B cell (primary cell): ENCODE results near the gene PINK1. TPM values are rescaled to one million over a fixed set of nuclear protein-coding genes. Genes with fewer than 3 reads are reported as not detected.

ENCODE experiments used
- ATAC-seq: fragments of 200-7000 bp; cut with Tn5 transposase; one replicate; pipeline ENCODE4 v1.10.0; 2021; ENCODE audit warnings: low read depth, mild to moderate bottlenecking, moderate number of reproducible peaks, moderate library complexity
- CTCF ChIA-PET: fragments of 350-600 bp; sonication (Branson Sonifier 250); formaldehyde crosslinking; loops from one replicate; lab custom pipeline; 2021; ENCODE audit warnings: antibody characterized with exemption, inconsistent platforms; lab: Charles Lee
- POLR2A ChIA-PET: fragments of 350-600 bp; sonication (Branson Sonifier 250); formaldehyde crosslinking; loops from one replicate; lab custom pipeline; 2021; ENCODE audit warnings: antibody characterized with exemption; lab: Charles Lee
- DNase-seq: peaks from one replicate; pipeline ENCODE4 v3.0.0; 2013
- H2AFZ ChIP-seq: 2 replicates; pipeline ENCODE4 v1.6.1; 2012; ENCODE audit warnings: mild to moderate bottlenecking, low read depth, low read length; ENCODE audit not compliant: insufficient read depth, poor library complexity, severe bottlenecking
- H3K27ac ChIP-seq, 2 donors: 1 replicate in 1 of 2; 2 replicates in 1 of 2; pipeline ENCODE4 v1.5.1; 2012 to 2013; ENCODE audit warnings: low read length in 2 of 2, mild to moderate bottlenecking in 2 of 2, moderate library complexity in 1 of 2
- H3K27me3 ChIP-seq, 4 experiments: fragments of 200-600 bp in 1 of 4; sonication (generic) in 1 of 4; replicated peaks in 1 of 4; 1 replicate in 2 of 4; 2 replicates in 2 of 4; pipeline versions ENCODE4 v1.6.1 to v1.7.0; 2013 to 2016; ENCODE audit warnings: low read length in 3 of 4, mild to moderate bottlenecking in 2 of 4, mixed read lengths in 1 of 4, moderate library complexity in 1 of 4; ENCODE audit not compliant: insufficient read depth in 4 of 4, control insufficient read depth in 3 of 4; ENCODE audit errors: control extremely low read depth in 1 of 4
- H3K36me3 ChIP-seq, 2 experiments: replicated peaks in 1 of 2; 1 replicate in 1 of 2; 2 replicates in 1 of 2; pipeline versions ENCODE4 v1.6.1 to v1.7.1; 2013; ENCODE audit warnings: low read length in 1 of 2; ENCODE audit not compliant: insufficient read depth in 2 of 2, control insufficient read depth in 1 of 2; ENCODE audit errors: control extremely low read depth in 1 of 2, extremely low read depth in 1 of 2
- H3K4me1 ChIP-seq, 2 donors: fragments of 200-600 bp in 1 of 2; sonication (generic) in 1 of 2; 1 replicate in 1 of 2; 2 replicates in 1 of 2; pipeline versions ENCODE4 v1.5.1 to v1.6.1; 2013 to 2017; ENCODE audit warnings: low read length in 2 of 2; ENCODE audit not compliant: control insufficient read depth in 2 of 2, insufficient read depth in 2 of 2
- H3K4me2 ChIP-seq: replicated peaks from 2 replicates; pipeline ENCODE3; 2012; ENCODE audit warnings: mild to moderate bottlenecking, low read depth, low read length; ENCODE audit not compliant: poor library complexity, severe bottlenecking
- H3K4me3 ChIP-seq, 5 experiments: fragments of 200-600 bp in 1 of 5; sonication (generic) in 1 of 5; 1 replicate in 3 of 5; 2 replicates in 2 of 5; pipeline versions ENCODE4 v1.5.1 to v1.7.0; 2011 to 2016; ENCODE audit warnings: low read length in 4 of 5, mild to moderate bottlenecking in 4 of 5, low read depth in 2 of 5, control low read depth in 1 of 5, moderate library complexity in 1 of 5; ENCODE audit not compliant: insufficient read depth in 1 of 5; ENCODE audit errors: control extremely low read depth in 1 of 5, extremely low read depth in 1 of 5
- H3K79me2 ChIP-seq: fragments of 200-600 bp; sonication (generic); one replicate; pipeline ENCODE4 v1.6.0; 2016; ENCODE audit warnings: low read length; ENCODE audit not compliant: control insufficient read depth, insufficient read depth
- H3K9ac ChIP-seq: fragments of 200-600 bp; sonication (generic); 2 replicates; pipeline ENCODE4 v1.6.1; 2017; ENCODE audit warnings: mild to moderate bottlenecking, low read length, moderate library complexity
- H3K9me3 ChIP-seq, 3 donors: one replicate each; pipeline versions ENCODE4 v1.6.1 to v1.7.1; 2013; ENCODE audit warnings: low read length in 2 of 3; ENCODE audit not compliant: control insufficient read depth in 2 of 3, insufficient read depth in 1 of 3; ENCODE audit errors: control extremely low read depth in 1 of 3
- H4K20me1 ChIP-seq: 2 replicates; pipeline ENCODE4 v1.6.0; 2012; ENCODE audit warnings: mild to moderate bottlenecking, low read length; ENCODE audit not compliant: insufficient read depth, control insufficient read depth, poor library complexity, severe bottlenecking
- H3K27ac Mint-ChIP-seq: one replicate; pipeline ENCODE4 v1.8.0; 2021; ENCODE audit warnings: mixed read lengths
- H3K27me3 Mint-ChIP-seq: one replicate; pipeline ENCODE4 v1.8.0; 2021; ENCODE audit warnings: mixed read lengths
- H3K4me1 Mint-ChIP-seq: one replicate; pipeline ENCODE4 v1.8.0; 2021; ENCODE audit warnings: mixed read lengths
- H3K4me3 Mint-ChIP-seq: one replicate; pipeline ENCODE4 v1.8.0; 2021; ENCODE audit warnings: mixed read lengths
- H3K9me3 Mint-ChIP-seq: one replicate; pipeline ENCODE4 v1.8.0; 2022; ENCODE audit warnings: mixed read lengths; ENCODE audit not compliant: insufficient read depth
- CTCF ChIP-seq: fragments of 200-600 bp; IDR thresholded peaks from one replicate; pipeline ENCODE4 v1.8.0; 2022; ENCODE audit warnings: antibody characterized with exemption, mild to moderate bottlenecking
- EZH2 ChIP-seq: IDR thresholded peaks from 2 replicates; pipeline ENCODE4 v1.6.1; 2012; ENCODE audit warnings: borderline replicate concordance, low read depth, mild to moderate bottlenecking, moderate library complexity, low read length; ENCODE audit not compliant: insufficient read depth, poor library complexity, severe bottlenecking
- WGBS: methylation state at CpG from one replicate; pipeline ENCODE4 v1.1.5; 2013; ENCODE audit warnings: missing lambda C conversion rate; ENCODE audit not compliant: insufficient coverage; 5-methylcytosine and 5-hydroxymethylcytosine counted together
- intact Hi-C: fragments of 100-400 bp; cut with micrococcal nuclease; formaldehyde crosslinking; loops from one replicate; pipeline ENCODE4 v1.10.0; 2022
- polyA plus RNA-seq: library from polyadenylated mRNA; depleted of rRNA; stranded (reverse); fragments of >200 nt; gene quantifications from 2 replicates; pipeline ENCODE4 v1.2.3, GENCODE V29; 2012
- total RNA-seq, 2 donors: library from RNA; stranded (reverse); fragments of 120-200 nt in 1 of 2; gene quantifications; 1 replicate in 1 of 2; 2 replicates in 1 of 2; pipeline versions ENCODE4 v1.2.3 to v1.2.4, GENCODE V29; 2013 to 2022

The PINK1 gene
- total and polyA plus RNA-seq, 2 donors (not counting 1 experiment from before 2014, with no cell fraction given): 5.8 to 14.3 TPM

- H3K27ac ChIP-seq: no peak overlapping the region
- no peaks in the 10 kb centered on the region for H3K9me3 ChIP-seq
- 100% methylated on average over 1 of the region's 1 CpG for WGBS
- H3K27ac Mint-ChIP-seq: no peak overlapping the region
- H3K4me1 ChIP-seq: no peaks in the 10 kb centered on the region
- peaks cover 7% of the 10 kb centered on the region for H3K27me3 Mint-ChIP-seq
- no peak overlapping the region for H3K4me2 ChIP-seq
- no peak overlapping the region for H3K4me3 ChIP-seq
- POLR2A ChIA-PET: no interaction called here
- peaks cover 3% of the 10 kb centered on the region for H3K9me3 Mint-ChIP-seq
- peaks cover 6% of the 10 kb centered on the region for H3K79me2 ChIP-seq
- TF ChIP-seq CTCF (no peak), EZH2 (no peak)
- no peaks in the 10 kb centered on the region for H3K36me3 ChIP-seq
- intact Hi-C loops: no loop called here
- no peak overlapping the region for H2AFZ ChIP-seq
- DNase-seq (no peak), ATAC-seq (no peak)
- no peak overlapping the region for H3K4me3 Mint-ChIP-seq
- no peak overlapping the region for H3K9ac ChIP-seq
- CTCF ChIA-PET: interaction anchor here (0.8 kb wide), 1 partner anchor 28 kb away, joined by 4 read pairs; no protein-coding TSS in a partner anchor
- H3K4me1 Mint-ChIP-seq: no peaks in the 10 kb centered on the region
- H4K20me1 ChIP-seq: no peaks in the 10 kb centered on the region
- peaks cover 0 to 2% (median 0%) of the 10 kb centered on the region in 4 experiments for H3K27me3 ChIP-seq
Observed at GRCh38 chr1:20668581-20668980, 35.3 kb downstream of the PINK1 start.

GRCh38 chr1:20670936-20671335, 37.7 kb downstream of the PINK1 start:
- no peak for ATAC-seq
- no peaks in the 10 kb centered on the region for H4K20me1 ChIP-seq
- DNase-seq: no peak
- H3K4me1 ChIP-seq: no peaks in the 10 kb centered on the region
- ChIA-PET CTCF (no interaction called here), POLR2A (no interaction called here)
- no peak overlapping the region for H3K4me3 ChIP-seq
- H3K4me2 ChIP-seq: no peak overlapping the region
- no peak overlapping the region for H2AFZ ChIP-seq
- Mint-ChIP-seq H3K27ac (no peak overlapping the region), H3K9me3 (peaks cover 3% of the 10 kb centered on the region), H3K27me3 (peaks cover 7% of the 10 kb centered on the region), H3K4me3 (no peak overlapping the region), H3K4me1 (no peaks in the 10 kb centered on the region)
- no peak overlapping the region for H3K9ac ChIP-seq
- intact Hi-C loops: no loop called here
- TF ChIP-seq CTCF: no peak
- TF ChIP-seq EZH2: no peak
- peaks cover 0 to 2% (median 0%) of the 10 kb centered on the region in 4 experiments for H3K27me3 ChIP-seq
- 95% methylated on average over 5 of the region's 5 CpGs for WGBS
- no peaks in the 10 kb centered on the region for H3K79me2 ChIP-seq
- no peaks in the 10 kb centered on the region for H3K9me3 ChIP-seq
- no peaks in the 10 kb centered on the region for H3K36me3 ChIP-seq
- H3K27ac ChIP-seq: no peak overlapping the region
